Thyroid gland (tissue), 4 donors: ENCODE results near the gene BAHCC1. TPM values are rescaled to one million over a fixed set of nuclear protein-coding genes. Genes with fewer than 3 reads are reported as not detected.
A peak's percentile ranks its signal among the peaks of the same experiment; 100 is the strongest.

Source experiments
- DNase-seq, 2 donors: peaks; one replicate each; pipeline ENCODE4 v3.0.0-alpha.2; 2019
- H3K27ac ChIP-seq, 3 donors: fragments of 200-600 bp; sonication (generic); 1 replicate in 2 of 3; 2 replicates in 1 of 3; pipeline ENCODE4 v1.5.1; 2016 to 2019; ENCODE audit warnings: mild to moderate bottlenecking in 1 of 3, moderate library complexity in 1 of 3
- H3K27me3 ChIP-seq: fragments of 200-600 bp; sonication (generic); one replicate; pipeline ENCODE4 v1.5.1; 2019
- H3K36me3 ChIP-seq, 2 donors: fragments of 200-600 bp; sonication (generic); one replicate each; pipeline ENCODE4 v1.5.1; 2016 to 2019
- H3K4me1 ChIP-seq, 2 donors: fragments of 200-600 bp; sonication (generic); one replicate each; pipeline ENCODE4 v1.5.1; 2017 to 2019
- H3K4me3 ChIP-seq, 3 donors: fragments of 200-600 bp; sonication (generic); replicated peaks in 1 of 3; 1 replicate in 2 of 3; 2 replicates in 1 of 3; pipeline ENCODE4 v1.5.1; 2016; ENCODE audit warnings: mild to moderate bottlenecking in 1 of 3
- H3K9me3 ChIP-seq: fragments of 200-600 bp; sonication (generic); one replicate; pipeline ENCODE4 v1.5.1; 2017
- POLR2A ChIP-seq, 2 donors: fragments of 450-650 bp; IDR thresholded peaks; one replicate each; pipeline ENCODE4 v1.6.1; 2017; ENCODE audit warnings: antibody characterized with exemption in 2 of 2, mild to moderate bottlenecking in 2 of 2, moderate library complexity in 1 of 2
- WGBS, 2 donors: methylation state at CpG; one replicate each; pipeline ENCODE4 v1.1.5; 2017; 5-methylcytosine and 5-hydroxymethylcytosine counted together
- intact Hi-C: fragments of 100-400 bp; cut with DNase I; formaldehyde crosslinking; loops from one replicate; pipeline ENCODE4 v1.15.1; 2023
- total RNA-seq, 4 donors: library from RNA; depleted of rRNA; stranded (reverse); fragments of >200 nt; gene quantifications; one replicate each; pipeline ENCODE4 v1.2.3, GENCODE V29; 2016
- TF ChIP-seq, protein P1 (sequence below), 6 experiments: fragments of 200-600 bp in 3 of 6; fragments of 450-650 bp in 3 of 6; sonication (generic) in 3 of 6; IDR thresholded peaks; one replicate each; pipeline ENCODE4 v1.5.1; 2016 to 2019; ENCODE audit warnings: antibody characterized with exemption in 6 of 6, mild to moderate bottlenecking in 2 of 6, inconsistent platforms in 1 of 6, moderate library complexity in 1 of 6

Gene BAHCC1
- total RNA-seq, 4 donors from 2014 or later, result 13.7 to 33.7 (median 23.9) TPM

DNA sequence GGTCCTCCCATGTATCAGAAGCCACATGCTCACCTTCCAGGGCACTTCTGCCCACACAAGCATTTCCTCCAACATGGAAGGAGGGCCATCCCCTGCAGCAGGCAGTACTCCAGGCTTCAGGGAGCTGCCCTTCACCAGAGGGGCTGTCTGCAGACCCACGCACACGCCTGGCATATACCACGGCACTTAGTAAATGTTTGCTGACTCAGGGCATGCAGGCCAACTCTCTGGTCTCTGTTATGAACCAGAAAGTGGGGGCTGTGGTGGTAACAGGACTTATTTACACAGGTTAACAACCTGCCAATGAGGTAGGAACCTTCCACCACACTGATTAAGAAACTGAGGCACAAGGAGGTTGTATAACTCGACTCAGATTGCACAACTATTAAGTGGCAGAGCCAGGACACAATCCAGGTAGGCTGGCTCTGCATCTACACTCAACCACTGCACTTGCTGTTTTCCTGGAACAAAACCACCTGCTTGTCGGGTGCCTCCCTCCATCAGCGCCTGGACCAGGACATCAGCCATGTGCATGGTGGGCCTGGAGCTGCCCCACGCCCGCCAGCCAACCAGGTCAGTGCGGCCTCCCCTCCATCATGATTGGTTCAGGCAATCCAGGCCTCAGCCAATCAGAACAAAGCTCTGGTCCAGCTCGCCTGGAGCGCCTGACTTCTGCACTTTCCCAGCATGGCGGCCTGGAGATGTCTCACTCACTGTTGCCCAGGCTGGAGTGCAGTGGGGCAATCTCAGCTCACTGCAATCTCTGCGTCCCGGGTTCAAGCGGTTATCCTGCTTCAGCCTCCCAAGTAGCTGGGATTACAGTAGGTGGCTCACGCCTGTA lies 98.2 kb downstream of the BAHCC1 start:
- Histone ChIP-seq H3K36me3 (no peaks in the 10 kb centered on the region), H3K27ac (peak overlapping the region in 1 of 3 donors; percentile 88), H3K9me3 (no peaks in the 10 kb centered on the region), H3K4me3 (no peak overlapping the region), H3K4me1 (peaks cover 16 to 40% of the 10 kb centered on the region in 2 donors), H3K27me3 (no peaks in the 10 kb centered on the region)
- no peak for DNase-seq
- intact Hi-C loops, result no loop called here
- 84 to 90% methylated on average over 15 to 16 of the region's 16 CpGs for WGBS, 2 donors
- TF ChIP-seq, protein P1, sequence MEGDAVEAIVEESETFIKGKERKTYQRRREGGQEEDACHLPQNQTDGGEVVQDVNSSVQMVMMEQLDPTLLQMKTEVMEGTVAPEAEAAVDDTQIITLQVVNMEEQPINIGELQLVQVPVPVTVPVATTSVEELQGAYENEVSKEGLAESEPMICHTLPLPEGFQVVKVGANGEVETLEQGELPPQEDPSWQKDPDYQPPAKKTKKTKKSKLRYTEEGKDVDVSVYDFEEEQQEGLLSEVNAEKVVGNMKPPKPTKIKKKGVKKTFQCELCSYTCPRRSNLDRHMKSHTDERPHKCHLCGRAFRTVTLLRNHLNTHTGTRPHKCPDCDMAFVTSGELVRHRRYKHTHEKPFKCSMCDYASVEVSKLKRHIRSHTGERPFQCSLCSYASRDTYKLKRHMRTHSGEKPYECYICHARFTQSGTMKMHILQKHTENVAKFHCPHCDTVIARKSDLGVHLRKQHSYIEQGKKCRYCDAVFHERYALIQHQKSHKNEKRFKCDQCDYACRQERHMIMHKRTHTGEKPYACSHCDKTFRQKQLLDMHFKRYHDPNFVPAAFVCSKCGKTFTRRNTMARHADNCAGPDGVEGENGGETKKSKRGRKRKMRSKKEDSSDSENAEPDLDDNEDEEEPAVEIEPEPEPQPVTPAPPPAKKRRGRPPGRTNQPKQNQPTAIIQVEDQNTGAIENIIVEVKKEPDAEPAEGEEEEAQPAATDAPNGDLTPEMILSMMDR (IDR thresholded peaks at IDR 0.05), result no peak
- TF ChIP-seq POLR2A (IDR thresholded peaks at IDR 0.05), result no peak

DNA sequence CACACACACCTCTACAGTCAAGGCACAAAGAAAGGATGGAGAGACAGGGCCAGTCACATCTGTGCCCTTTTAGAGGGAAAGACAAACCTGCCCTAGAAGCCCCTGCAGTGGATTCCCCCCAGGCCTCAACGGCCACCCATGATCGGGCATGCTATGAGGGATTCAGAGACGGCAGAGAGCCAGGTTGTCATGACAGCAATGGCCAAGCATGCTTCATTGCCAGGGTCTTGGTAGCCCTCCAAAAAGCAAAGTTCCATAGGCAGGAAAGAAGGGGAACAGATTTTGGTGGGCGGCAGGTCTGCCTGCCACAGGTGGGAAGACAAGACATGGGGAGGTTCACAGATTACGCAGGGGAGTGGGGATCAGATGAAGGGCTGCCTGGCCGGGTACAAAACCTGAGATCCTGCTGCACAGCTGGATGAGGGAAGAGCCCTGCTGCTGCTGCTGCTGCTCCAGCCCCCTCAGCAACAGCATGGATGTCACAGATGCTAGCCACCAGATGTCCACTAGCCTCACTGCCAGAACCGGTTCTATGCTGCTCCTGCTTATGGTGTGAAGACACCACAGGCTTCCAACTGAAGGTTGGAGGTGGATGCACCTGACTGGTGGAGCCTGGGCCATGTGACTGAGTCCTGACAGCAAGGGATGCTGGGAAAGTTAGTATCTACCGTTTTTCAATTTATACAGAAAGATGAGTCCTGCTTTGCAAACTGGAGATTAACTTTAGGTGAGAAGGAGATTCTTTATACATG lies 99.5 kb downstream of the BAHCC1 start:
- H3K36me3 ChIP-seq, result no peaks in the 10 kb centered on the region
- TF ChIP-seq, protein P1 (IDR thresholded peaks at IDR 0.05), result no peak
- no peak for TF ChIP-seq POLR2A (IDR thresholded peaks at IDR 0.05)
- DNase-seq, result peak; percentile 31 to 50

DNA sequence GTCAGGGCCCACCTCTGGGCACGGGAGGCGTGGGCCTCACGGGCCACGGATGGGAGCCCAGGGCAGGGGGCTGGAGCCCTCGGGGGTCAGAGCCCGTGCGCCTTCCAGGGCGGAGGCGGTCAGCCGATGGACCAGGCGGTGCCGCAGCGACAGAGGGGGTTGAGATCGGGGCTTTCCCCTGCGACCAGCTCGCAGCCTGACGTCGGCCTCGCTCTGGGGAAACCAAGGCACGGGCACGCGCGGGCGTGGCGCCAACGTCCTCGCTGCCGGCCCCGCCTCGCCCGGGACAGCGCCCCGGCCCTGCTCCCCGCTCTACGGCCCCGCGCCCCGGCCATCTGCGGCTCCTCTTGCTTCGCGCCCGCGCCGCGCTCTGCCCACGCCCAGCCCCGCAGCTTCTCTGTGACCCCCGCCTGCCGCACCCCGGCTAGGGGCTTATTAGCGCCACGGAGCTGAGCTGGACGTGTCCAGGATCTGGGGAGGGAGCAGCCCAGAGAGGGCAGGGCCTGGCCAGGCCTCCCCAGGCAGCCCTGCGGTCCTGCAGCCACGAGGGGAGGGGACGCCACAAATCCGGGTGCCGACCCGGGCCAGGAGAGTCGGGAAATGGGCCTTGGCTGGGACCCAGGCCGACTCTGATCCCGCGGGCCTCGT lies 103.8 kb downstream of the BAHCC1 start:
- H3K4me3 ChIP-seq, result no peak overlapping the region
- H3K9me3 ChIP-seq, result no peaks in the 10 kb centered on the region
- intact Hi-C loops, result no loop called here
- no peak for DNase-seq
- H3K36me3 ChIP-seq, result no peaks in the 10 kb centered on the region
- no peaks in the 10 kb centered on the region for H3K27me3 ChIP-seq
- no peaks in the 10 kb centered on the region for H3K4me1 ChIP-seq
- no peak for TF ChIP-seq POLR2A (IDR thresholded peaks at IDR 0.05)
- TF ChIP-seq, protein P1 (IDR thresholded peaks at IDR 0.05), result no peak
- H3K27ac ChIP-seq, result no peak overlapping the region
- 64 to 81% methylated on average over 45 to 60 of the region's 64 CpGs for WGBS, 2 donors

More for the DNA sequence above, 99.5 kb downstream of the BAHCC1 start:
- intact Hi-C loops, result no loop called here
- Histone ChIP-seq H3K27me3 (no peaks in the 10 kb centered on the region), H3K9me3 (no peaks in the 10 kb centered on the region), H3K4me1 (peaks cover 14 to 28% of the 10 kb centered on the region in 2 donors), H3K4me3 (no peak overlapping the region), H3K27ac (no peak overlapping the region)
- WGBS, 2 donors, result 39 to 40% methylated on average over 7 to 8 of the region's 8 CpGs

DNA sequence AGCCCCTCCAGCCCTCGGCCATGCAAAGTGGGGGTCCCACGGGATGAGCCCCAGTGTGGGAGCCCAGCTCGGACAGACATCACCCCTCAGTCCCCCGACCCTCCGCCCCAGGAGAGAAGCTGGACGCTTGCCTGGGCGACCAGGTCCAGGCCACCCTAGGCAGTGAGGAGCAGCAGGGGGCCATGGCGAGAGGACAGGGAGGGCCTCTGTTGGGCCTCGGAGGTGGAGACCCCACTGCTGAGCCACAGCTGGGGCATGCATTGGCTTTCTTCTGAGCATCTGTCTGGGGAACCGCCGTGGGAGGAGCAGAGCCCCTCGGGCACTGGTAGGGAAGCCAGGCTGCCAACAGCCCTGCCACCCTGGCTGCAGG lies 104.3 kb downstream of the BAHCC1 start:
- WGBS, 2 donors, result 66 to 100% methylated on average over 2 to 5 of the region's 12 CpGs
- no peaks in the 10 kb centered on the region for H3K27me3 ChIP-seq
- DNase-seq, result no peak
- no peak overlapping the region for H3K4me3 ChIP-seq
- TF ChIP-seq, protein P1 (IDR thresholded peaks at IDR 0.05), result no peak
- no peak for TF ChIP-seq POLR2A (IDR thresholded peaks at IDR 0.05)
- no peak overlapping the region for H3K27ac ChIP-seq
- H3K36me3 ChIP-seq, result no peaks in the 10 kb centered on the region
- no peaks in the 10 kb centered on the region for H3K9me3 ChIP-seq
- intact Hi-C loops, result no loop called here
- no peaks in the 10 kb centered on the region for H3K4me1 ChIP-seq
